ENCODE measurements around the gene LRFN4.

The LRFN4 gene

DNA sequence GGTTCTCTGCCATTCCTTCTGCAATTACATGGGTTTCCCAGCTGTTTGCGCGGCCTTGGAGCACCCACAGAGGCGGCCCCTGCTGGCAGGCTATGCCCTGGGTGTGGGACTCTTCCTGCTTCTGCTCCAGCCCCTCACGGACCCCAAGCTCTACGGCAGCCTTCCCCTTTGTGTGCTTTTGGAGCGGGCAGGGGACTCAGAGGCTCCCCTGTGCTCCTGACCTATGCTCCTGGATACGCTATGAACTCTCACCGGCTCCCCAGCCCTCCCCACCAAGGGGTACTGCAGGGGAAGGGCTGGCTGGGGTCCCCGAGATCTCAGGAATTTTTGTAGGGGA lies 11.0 kb upstream of the LRFN4 start:
- no peak for DNase-seq

DNA sequence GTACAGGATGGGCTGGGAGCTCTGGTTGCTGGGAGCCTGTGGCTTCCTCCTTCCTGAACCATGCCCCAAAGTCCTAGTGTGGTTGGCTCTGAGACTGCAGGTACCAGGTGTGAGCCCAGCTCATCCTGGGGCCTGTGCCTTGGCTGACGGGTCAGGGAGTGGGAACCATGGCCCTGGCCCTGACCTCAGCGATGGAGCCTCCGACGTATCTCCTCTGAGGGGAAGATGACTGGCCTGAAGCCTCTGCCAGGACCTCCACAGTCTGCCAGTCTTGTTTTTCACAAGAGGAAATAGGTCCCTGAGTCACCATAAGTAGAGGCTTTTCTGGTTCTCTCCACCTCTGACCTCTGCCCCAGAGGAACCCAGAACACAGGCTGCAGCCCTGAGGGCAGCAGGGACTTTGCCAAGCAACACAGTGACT lies 10.2 kb upstream of the LRFN4 start:
- DNase-seq: no peak

DNA sequence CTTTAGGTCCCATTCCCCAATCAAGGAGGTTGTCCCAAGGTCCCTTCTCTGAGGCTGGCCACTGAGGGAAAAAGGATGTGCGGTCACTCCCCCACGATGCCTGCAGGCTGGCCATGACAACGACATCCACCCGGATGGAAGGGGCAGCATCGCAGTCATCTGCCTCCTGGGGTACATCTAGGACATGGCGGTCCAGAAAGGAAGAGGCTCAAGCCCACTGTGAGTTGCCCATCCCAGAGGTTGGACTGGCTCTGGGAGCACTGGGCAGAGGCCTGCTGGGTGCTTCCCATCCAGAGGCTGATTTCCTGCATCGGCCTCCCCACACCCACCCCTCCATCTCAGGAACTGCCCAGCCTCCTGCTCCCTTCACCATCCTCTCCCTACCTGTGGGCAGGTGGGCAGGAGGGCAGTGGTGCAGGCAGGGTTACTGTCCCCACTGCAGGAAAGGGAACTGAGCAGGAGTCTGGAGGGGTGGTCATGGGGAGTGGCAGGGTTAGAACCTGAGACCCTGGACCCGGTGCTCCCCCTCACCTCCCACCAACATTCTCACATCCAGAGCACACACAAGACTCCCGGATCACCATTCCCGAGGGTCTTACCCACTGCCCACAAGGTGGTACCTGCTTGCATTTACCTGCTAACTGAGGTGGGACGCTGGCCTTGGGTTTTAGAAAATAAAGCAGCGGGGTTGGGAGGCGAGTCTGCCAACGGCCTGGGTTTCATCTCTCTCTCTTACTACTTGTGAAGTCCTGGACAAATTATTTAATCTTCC lies 9.2 kb upstream of the LRFN4 start:
- DNase-seq: no peak

DNA sequence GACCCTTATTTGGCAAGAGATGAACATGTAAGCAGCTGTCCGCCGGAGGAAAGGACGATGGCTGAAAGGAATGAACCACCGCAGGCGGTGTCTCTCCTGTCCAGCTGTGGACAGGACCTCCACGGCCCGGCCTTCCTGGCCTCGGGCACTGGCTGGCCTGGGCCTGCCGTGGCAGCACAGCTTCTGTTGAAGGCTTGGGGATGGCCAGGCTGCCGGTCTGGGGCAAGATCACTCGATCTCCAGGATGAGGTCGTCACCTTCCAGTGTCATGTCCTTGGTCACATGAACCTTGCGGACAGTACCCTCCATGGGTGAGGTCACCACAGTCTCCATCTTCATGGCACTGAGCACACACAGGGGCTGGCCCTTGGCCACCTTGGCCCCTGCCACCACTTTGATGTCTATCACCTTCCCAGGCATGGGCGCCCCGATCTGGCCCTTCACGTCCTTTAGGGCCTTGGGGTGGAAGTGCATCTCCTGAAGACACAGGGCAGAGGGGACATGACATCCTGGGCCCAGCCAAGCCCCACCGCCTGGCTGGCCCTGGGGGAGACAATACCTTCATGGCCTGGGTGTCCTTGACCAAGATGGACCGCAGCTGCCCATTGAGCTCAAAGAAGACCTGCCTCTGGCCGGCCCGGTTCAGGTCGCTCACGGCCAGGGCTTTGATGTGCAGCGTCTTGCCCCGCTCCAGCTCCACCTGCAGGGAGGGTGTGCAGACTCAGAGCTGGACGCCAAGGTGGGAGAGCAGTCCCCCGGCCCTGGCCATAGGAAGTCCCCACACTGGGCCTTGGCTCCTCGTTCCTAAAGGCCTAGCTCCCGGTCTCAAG lies 8.0 kb upstream of the LRFN4 start:
- DNase-seq: no peak

DNA sequence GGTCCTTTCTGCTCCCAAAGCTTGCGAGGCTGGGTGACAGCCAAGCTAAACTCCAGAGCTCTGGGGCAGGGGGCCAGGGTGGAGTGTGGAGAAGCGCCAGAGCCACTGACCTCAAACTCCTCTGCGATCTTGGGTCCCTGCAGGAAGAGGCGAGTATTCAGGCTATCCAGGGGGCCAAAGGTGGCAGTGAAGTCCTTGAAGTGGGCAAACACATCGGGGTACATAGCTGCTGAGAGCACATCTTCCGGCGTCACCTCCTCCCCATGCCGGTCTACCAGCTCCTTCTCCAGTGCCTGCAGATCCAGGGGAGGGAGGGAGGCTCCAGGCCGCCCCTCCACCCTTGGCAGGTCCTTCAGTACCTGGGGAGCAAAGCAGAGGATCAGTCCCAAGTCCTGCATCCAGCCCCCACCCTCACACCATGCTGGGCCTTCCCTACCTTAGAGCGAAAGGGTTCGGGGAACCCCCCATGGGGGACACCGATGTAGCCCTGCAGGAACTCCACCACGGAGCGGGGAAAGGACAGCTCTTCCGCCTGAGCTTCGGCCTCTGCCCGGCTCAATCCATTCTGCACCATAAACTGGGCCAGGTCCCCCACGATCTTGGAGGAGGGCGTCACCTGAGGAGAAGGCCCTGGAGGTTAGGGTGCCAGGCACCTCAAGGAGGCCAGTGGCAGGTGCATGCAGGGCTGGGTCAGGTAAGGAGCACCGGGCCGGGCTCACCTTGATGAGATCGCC lies 7.2 kb upstream of the LRFN4 start:
- DNase-seq: no peak

DNA sequence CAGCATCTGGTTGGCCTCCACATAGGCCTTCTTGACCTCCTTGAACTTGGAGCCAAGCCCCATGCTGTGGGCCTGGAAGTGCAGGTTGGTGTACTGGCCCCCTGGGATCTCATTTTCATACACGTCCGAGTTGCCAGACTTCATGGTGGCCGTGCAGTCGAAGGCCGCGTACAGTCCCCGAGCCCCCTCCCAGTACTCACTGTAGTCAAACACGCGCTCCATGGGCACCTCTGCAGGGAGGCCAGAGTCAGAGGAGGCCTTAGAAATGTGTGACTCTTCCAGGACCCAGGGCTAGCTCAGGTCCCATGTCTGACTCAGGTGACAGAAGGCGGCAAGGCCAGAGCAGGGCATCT lies 6.7 kb upstream of the LRFN4 start:
- no peak for DNase-seq

DNA sequence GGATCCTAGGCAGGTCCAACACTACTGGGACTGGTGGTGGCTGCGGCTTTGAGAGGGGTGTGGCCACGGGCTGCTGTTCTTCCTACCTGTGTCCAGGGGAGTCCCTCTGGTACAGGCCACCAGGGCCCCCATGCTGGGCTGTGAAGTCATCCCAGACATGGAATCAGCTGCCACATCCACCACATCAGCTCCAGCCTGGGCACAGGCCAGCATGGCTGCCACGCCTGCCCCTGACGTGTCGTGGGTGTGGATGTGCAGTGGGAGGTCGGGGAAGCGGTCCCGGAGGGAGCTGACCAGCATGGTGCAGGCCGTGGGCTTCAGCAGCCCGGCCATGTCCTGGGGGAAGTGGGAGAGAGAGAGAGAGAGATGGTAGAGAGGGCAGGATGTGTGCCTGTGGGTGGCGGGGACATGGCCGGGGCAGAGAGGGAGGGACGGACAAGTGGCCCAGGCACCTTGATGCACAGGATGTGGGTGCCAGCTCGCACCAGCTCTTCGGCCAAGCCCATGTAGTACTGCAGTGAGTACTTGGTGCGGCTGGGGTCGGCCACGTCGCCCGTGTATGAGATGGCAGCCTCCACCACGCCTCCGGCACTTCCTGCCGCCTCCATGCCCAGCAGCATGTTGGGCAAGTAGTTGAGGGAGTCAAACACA lies 6.2 kb upstream of the LRFN4 start:
- no peak for DNase-seq

DNA sequence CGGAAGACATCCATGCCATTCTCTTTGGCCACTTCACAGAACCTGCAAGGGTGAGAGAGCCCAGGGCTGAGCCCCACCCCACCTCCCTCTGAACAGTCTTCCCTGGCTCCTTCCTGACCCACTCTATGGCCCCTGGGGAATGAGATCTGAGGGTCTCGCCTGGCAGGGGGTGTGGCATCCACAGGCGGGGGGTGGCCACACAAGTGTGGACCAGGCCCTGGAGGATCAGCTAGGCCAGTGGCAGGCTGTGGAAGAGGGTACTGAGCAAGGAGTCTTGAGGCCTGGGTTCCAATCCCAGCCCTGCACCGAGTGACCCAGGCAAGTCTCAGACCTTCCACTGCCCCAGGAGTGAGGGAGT lies 5.6 kb upstream of the LRFN4 start:
- DNase-seq: no peak

DNA sequence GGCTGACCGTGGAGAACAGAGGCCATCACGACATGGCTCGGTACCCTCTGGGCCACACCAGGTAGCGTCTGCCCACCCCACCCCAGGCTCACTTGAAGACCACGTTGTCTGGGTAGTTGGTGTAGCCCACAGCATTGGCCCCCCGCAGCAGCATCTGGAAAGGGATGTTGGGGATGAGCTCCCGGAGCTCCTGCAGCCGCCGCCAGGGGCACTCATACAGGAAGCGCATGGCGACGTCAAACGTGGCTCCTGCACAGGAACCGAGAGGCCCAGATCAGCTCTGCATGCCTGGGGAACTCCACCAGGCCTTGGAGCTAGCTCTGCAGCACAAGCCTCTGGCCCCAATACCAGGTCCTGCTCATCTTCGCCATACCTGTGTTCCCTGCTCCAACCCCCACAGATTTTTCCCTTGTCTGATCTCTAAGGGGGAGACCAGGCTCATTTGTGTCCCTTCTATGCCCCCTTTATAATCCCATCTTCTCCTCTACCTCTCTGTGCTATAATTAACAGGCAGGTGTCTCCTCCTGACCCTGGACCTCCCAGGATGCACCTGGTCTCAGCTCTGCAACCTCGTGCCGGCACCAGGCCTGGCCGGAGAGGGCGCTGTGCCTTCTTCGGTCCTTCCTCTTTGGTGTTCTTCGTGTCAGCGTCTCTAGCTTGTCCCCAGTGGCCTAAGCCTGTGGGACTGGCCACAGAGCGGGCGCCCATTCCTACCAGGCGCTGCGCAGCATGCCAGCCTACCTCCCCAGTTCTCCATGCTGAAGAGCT lies 5.0 kb upstream of the LRFN4 start:
- no peak for DNase-seq

DNA sequence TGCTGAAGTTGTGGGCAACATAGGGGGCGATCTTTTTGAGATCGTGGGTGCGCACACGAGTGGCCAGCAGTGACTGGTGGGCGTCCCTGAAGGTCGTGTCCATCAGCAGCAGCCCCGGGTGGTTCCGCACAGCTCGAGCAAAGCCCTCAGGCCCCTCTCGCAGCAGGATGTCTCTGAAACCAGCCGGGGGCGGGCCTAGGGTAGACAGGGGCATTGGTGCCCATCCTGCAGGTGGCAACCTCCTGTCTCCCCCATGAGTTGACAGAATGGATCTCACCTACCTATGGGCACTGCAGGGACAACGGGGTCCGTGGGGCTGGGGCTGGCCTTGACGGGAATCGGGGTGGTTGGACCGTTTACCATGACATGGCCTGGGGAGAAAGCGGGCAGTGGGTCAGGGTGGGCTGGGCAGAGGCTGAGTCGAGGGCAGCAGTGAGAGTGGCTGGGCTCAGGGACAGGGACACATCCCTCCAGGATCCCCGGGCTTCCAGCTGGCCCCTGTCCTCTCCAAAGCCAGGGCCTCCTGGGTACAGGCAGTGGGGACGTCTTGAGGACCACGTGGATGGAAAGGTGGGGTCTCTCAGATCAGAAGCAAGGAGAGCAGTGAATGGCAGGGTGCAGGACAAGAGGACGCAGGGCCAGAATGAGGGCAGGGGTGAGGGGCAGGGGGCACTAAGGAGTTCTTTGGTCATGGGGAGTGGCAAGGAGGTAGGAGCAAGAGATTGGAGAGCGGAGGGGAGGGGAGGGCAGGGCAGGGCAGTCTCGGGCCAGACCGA lies 4.2 kb upstream of the LRFN4 start:
- DNase-seq: no peak

DNA sequence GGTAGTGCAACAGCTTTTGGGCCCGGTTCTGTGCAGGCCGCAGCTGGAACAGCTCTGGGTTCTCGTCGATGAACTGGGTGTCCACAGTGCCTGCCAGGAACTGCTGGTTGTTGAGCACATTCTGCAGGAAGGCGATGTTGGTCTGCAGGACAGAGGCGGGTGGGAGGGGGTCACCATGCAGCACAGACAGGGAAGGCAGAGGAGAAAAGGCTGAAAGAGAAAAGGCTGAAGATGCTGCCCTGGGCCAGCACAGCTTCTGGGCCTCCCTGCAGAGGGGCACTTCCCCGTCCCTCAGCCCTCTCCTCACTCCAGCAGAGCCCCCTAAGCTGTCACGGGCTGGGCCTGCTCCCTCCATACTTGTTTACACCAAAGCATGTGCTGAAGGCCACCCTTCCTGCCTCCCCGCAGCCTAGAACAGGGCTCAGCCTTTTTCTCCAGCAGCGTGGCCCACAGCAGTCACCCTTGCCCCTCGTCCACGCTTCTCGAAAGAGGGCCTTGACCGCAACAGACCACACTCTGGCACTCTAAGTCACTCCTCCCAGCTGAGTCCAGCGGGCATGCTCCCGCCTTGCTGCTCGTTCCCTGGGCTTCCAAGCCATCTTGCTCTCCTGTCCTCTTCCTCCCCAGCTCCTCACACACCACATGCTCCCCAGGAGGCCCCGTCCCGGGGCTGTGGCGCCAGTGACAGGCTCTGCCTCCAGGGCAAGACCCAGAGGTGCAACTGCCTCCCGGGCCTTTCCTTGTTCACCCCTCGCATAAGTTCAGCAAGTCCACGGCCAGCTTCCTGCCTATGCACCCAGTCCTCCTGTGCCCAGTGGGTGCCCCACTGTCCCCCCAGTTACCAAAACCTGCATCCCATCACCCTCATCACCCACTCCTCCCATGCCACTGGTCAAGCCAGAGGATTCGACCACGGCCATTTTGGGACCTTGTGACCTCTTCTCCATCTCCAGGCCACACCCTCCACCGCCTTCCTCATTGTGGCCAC lies 3.3 kb upstream of the LRFN4 start:
- no peak for DNase-seq

DNA sequence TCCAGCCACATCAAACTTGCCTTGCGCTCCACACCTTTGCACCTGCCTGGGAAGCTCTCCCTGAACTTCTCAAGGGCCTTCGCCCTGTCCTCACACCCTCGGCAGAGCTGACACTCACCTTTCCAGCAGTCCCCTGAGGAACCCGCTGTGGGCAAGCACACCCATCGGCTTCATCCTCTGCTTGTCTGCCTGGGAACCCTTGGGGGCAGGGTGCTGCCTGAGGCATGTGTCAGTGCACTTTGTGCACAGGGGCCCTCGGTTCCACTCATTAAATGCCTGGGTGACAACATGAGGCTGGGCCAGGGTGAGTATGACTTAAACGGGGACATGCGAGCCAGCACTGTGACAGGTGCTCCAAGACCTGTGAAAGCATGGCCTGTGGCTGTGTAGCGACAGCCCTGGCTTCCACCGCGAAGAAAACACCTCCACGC lies 2.6 kb upstream of the LRFN4 start:
- DNase-seq: no peak

DNA sequence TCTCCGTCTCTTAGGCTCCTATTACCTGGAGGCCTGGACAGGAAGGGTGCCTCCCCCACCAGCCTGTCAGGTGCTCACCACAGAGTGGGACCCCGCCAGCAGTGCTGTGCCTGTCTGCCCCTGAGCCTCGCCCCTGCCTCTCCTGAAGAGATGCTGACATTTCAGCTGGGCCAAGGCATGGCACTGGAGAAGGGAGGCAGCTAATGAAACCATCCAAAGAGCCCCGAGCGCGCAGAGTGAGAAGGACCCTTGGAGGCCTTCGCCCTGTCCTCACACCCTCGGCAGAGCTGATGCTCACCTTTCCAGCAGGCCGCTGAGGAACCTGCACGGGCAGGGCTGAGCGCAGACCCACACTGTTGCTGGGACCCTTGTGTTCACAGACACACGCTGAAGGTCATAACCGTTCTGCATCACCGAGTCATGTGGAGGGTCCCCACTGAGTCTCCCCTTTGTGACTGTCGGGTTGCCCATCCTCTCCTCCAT lies 2.1 kb upstream of the LRFN4 start:
- no peak for DNase-seq

DNA sequence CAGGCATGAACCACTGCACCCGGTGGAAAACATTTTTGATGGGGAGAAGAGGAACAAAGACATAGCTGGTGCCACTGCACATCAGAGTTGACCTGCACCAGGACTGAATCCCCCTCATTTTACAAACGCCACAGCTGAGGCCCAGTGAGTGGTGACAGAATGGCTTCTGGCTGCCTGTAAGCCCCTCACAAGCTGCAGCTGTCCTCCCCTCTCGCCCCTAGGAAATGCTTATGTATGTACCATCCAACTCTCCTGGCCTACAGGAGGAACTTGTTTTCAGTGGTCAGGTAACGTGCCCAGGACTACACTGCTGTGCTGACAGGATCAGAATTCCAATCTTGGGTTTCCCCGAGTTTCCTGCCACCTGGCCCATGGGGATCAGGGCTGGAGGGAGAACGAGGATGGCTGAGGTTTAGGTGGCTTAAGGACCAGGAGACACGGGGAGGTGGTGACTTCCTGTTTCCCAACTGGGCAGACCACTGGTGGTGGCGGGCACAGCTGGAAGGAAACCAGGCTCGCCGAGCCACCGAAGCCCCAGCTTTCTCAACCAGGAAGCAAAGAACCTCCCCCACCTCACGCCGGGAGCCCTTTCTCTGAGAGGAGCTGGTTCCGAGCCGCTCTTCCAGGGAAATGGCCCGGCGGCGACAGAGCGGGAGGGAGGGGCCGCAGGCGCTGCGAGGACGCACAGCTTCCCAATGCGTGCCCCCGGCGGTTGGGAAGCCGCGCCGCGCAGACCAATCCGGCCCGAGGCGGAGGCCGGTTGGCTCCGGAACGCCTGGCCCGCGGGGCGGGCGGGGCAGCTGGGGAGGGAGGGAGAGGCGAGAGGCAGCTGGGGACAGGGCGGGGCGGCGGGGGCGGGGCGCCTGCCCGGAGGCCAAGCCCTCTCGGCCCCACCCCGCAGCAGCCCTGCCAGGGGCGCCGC lies 1.0 kb upstream of the LRFN4 start:
- DNase-seq: peak; percentile 94

DNA sequence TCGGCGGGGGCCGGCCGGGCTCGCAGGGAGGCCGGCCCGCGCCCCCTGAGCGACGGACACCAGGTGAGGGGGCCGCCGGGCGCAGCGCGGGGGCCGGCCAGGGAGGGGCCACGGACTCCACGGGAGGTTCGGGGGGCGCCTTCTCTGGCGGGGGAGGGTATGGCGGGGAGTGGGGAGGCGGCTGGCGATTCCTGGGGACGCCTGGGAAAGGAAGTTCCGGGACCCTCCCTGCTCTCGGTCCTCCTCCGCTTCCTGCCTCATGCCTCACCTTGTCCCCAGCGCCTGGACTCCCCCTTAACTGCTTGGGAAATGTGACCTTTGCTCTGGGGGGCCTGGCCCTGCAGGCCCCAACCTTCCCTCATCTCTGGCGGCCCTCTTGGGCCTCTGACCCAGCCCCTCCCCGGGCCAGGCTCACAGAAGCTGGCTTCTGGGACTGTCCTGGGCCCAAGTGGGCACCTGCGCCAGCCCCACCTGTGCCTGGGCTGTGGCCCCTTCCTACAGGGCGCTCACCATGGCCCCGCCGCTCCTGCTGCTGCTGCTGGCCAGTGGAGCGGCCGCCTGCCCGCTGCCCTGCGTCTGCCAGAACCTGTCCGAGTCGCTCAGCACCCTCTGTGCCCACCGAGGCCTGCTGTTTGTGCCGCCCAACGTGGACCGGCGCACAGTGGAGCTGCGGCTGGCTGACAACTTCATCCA lies 516 bp downstream of the LRFN4 start:
- DNase-seq: no peak

DNA sequence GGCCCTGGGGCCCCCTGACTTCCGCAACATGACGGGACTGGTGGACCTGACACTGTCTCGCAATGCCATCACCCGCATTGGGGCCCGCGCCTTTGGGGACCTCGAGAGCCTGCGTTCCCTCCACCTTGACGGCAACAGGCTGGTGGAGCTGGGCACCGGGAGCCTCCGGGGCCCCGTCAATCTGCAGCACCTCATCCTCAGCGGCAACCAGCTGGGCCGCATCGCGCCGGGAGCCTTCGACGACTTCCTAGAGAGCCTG lies 992 bp downstream of the LRFN4 start:
- no peak for DNase-seq

DNA sequence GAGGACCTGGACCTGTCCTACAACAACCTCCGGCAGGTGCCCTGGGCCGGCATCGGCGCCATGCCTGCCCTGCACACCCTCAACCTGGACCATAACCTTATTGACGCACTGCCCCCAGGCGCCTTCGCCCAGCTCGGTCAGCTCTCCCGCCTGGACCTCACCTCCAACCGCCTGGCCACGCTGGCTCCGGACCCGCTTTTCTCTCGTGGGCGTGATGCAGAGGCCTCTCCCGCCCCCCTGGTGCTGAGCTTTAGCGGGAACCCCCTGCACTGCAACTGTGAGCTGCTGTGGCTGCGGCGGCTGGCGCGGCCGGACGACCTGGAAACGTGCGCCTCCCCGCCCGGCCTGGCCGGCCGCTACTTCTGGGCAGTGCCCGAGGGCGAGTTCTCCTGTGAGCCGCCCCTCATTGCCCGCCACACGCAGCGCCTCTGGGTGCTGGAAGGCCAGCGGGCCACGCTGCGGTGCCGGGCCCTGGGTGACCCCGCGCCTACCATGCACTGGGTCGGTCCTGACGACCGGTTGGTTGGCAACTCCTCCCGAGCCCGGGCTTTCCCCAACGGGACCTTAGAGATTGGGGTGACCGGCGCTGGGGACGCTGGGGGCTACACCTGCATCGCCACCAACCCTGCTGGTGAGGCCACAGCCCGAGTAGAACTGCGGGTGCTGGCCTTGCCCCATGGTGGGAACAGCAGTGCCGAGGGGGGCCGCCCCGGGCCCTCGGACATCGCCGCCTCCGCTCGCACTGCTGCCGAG lies 1.5 kb downstream of the LRFN4 start:
- DNase-seq: no peak
